CD4-positive, alpha-beta T cell (primary cell): ENCODE measurements around the gene RGL1. TPM values are rescaled to one million over a fixed set of nuclear protein-coding genes. Genes with fewer than 3 reads are reported as not detected.

Source experiments
- ATAC-seq: fragments of 200-7000 bp; cut with Tn5 transposase; one replicate; pipeline ENCODE4 v1.10.0; 2022; ENCODE audit warnings: mild to moderate bottlenecking; ENCODE audit not compliant: poor library complexity
- CTCF ChIA-PET: fragments of 350-600 bp; sonication (Branson Sonifier 250); formaldehyde crosslinking; loops from one replicate; lab custom pipeline; 2021; ENCODE audit warnings: antibody characterized with exemption, inconsistent platforms; lab: Charles Lee
- POLR2A ChIA-PET: fragments of 350-600 bp; sonication (Branson Sonifier 250); formaldehyde crosslinking; loops from one replicate; lab custom pipeline; 2021; ENCODE audit warnings: antibody characterized with exemption, inconsistent platforms; lab: Charles Lee
- DNase-seq, 14 experiments: peaks; one replicate each; pipeline ENCODE4 v3.0.0-alpha.2; 2013 to 2020; ENCODE audit warnings: mixed read lengths in 2 of 14
- H3K27ac ChIP-seq, 2 donors: one replicate each; pipeline versions ENCODE4 v1.5.1 to v1.7.0; 2013; ENCODE audit warnings: low read length in 2 of 2, low read depth in 1 of 2, mild to moderate bottlenecking in 1 of 2
- H3K27me3 ChIP-seq, 2 experiments: 1 replicate in 1 of 2; 2 replicates in 1 of 2; pipeline versions ENCODE4 v1.6.1 to v1.7.0; 2013; ENCODE audit warnings: low read length in 2 of 2, control low read depth in 1 of 2, mild to moderate bottlenecking in 1 of 2, moderate library complexity in 1 of 2; ENCODE audit not compliant: insufficient read depth in 2 of 2, control insufficient read depth in 1 of 2
- H3K36me3 ChIP-seq: one replicate; pipeline ENCODE4 v1.6.1; 2013; ENCODE audit warnings: low read length, control low read depth; ENCODE audit not compliant: insufficient read depth
- H3K4me1 ChIP-seq: one replicate; pipeline ENCODE4 v1.6.1; 2013; ENCODE audit warnings: low read length, control low read depth; ENCODE audit not compliant: insufficient read depth
- H3K4me3 ChIP-seq: one replicate; pipeline ENCODE4 v1.5.1; 2013; ENCODE audit warnings: mild to moderate bottlenecking, low read length, moderate library complexity
- H3K9me3 ChIP-seq, 2 experiments: 1 replicate in 1 of 2; 2 replicates in 1 of 2; pipeline versions ENCODE4 v1.6.1 to v1.7.0; 2013; ENCODE audit warnings: low read length in 2 of 2, mild to moderate bottlenecking in 2 of 2, control low read depth in 1 of 2, moderate library complexity in 1 of 2; ENCODE audit not compliant: control insufficient read depth in 1 of 2, insufficient read depth in 1 of 2
- H3K27ac Mint-ChIP-seq: one replicate; pipeline ENCODE4 v1.8.0; 2020; ENCODE audit warnings: mixed read lengths
- H3K27me3 Mint-ChIP-seq: one replicate; pipeline ENCODE4 v1.8.0; 2021; ENCODE audit warnings: mixed read lengths
- H3K36me3 Mint-ChIP-seq: one replicate; pipeline ENCODE4 v1.8.0; 2021; ENCODE audit warnings: low read depth, mixed read lengths
- H3K4me1 Mint-ChIP-seq: one replicate; pipeline ENCODE4 v1.8.0; 2021; ENCODE audit warnings: low read depth, mixed read lengths
- H3K4me3 Mint-ChIP-seq: one replicate; pipeline ENCODE4 v1.8.0; 2020; ENCODE audit warnings: mild to moderate bottlenecking, mixed read lengths
- H3K9me3 Mint-ChIP-seq: one replicate; pipeline ENCODE4 v1.8.0; 2020; ENCODE audit warnings: mixed read lengths
- CTCF ChIP-seq: fragments of 200-600 bp; IDR thresholded peaks from one replicate; pipeline ENCODE4 v1.8.0; 2022; ENCODE audit warnings: antibody characterized with exemption, mild to moderate bottlenecking
- intact Hi-C, 2 experiments: fragments of 100-400 bp; cut with DNase I in 1 of 2; cut with micrococcal nuclease in 1 of 2; formaldehyde crosslinking; loops; one replicate each; pipeline versions ENCODE4 v1.15.1 to v1.9.0; 2023 to 2025; cut with DNase I, micrococcal nuclease
- total RNA-seq, 174 experiments: library from RNA in 2 of 174; stranded (reverse) in 2 of 174; gene quantifications; one replicate each; pipeline ENCODE4 v1.2.3 and lab custom pipeline; 2021 to 2026

Gene RGL1
- total RNA-seq, 2 experiments from 2014 or later: 1.2 to 1.8 TPM

DNA sequence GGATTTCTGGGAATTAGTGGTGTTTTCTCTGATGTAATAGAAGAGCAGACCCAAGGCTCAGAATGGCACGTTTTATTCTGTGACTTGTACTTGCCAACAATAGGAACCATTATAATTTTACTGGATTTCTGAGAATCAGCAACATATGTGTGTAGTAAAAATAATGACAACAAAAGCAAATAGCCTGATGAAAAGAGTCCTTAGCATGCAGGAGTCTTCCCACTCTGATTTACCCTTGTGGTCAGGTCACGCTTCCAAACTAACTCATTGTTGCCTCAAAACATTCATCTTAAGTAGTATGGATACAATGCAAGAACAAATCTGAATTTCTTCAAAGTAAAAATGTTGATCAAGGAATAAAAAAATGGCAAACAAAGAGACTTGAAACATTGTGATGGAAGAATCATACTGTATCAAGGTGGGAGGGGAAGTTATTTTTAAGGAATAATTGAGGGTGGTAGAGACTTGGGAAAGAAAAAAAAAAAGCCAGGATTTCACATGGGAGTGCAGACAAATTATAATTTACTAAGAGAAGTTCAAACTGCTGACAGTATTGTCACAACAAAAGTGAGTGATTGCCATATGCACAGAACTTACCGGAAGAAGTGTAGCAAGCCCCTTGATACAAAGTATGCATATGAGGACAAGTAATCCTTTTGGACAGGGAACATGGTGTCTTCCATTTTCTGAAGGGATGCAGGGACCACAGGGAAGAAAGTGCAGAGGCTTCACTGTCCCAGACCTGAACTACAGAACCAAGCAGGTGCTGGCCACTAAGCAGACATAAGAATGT is 31.2 kb upstream of the RGL1 start:
- Mint-ChIP-seq H3K4me1 (no peaks in the 10 kb centered on the region), H3K36me3 (peaks cover 28% of the 10 kb centered on the region), H3K4me3 (no peak overlapping the region), H3K27ac (no peak overlapping the region), H3K27me3 (no peaks in the 10 kb centered on the region), H3K9me3 (peaks cover 7% of the 10 kb centered on the region)
- Histone ChIP-seq H3K9me3 (peaks cover 14 to 20% of the 10 kb centered on the region in 2 experiments), H3K27me3 (no peaks in the 10 kb centered on the region), H3K36me3 (no peaks in the 10 kb centered on the region), H3K4me1 (no peaks in the 10 kb centered on the region), H3K27ac (no peak overlapping the region), H3K4me3 (no peak overlapping the region)
- no peak for ATAC-seq
- DNase-seq: no peak
- POLR2A ChIA-PET: no interaction called here
- CTCF ChIA-PET: interaction anchor here (0.6 kb wide), 1 partner anchor 70 kb away, joined by 3 read pairs; no protein-coding TSS in a partner anchor
- intact Hi-C loops: no loop called here
- TF ChIP-seq CTCF: no peak

GRCh38 chr1:183774938-183775337 is 30.0 kb upstream of the RGL1 start:
- ATAC-seq (no peak), DNase-seq (no peak)
- Histone ChIP-seq H3K36me3 (no peaks in the 10 kb centered on the region), H3K27me3 (no peaks in the 10 kb centered on the region), H3K27ac (no peak overlapping the region), H3K4me3 (no peak overlapping the region), H3K4me1 (no peaks in the 10 kb centered on the region), H3K9me3 (peaks cover 14 to 20% of the 10 kb centered on the region in 2 experiments)
- Mint-ChIP-seq H3K27ac (no peak overlapping the region), H3K27me3 (no peaks in the 10 kb centered on the region), H3K9me3 (peaks cover 7% of the 10 kb centered on the region), H3K4me1 (no peaks in the 10 kb centered on the region), H3K4me3 (no peak overlapping the region), H3K36me3 (peaks cover 18% of the 10 kb centered on the region)
- CTCF ChIA-PET: no interaction called here
- intact Hi-C loops: no loop called here
- no peak for TF ChIP-seq CTCF
- POLR2A ChIA-PET: no interaction called here

- H3K4me3 ChIP-seq: no peak overlapping the region
- H3K4me3 Mint-ChIP-seq: no peak overlapping the region
- CTCF ChIA-PET: no interaction called here
Observed at GRCh38 chr1:183776731-183777130, 28.2 kb upstream of the RGL1 start.

More at GRCh38 chr1:183776731-183777130, 28.2 kb upstream of the RGL1 start:
- DNase-seq (no peak), ATAC-seq (no peak)
- H3K9me3 Mint-ChIP-seq: peaks cover 7% of the 10 kb centered on the region
- intact Hi-C loops: no loop called here
- TF ChIP-seq CTCF: no peak
- peaks cover 12% of the 10 kb centered on the region for H3K36me3 Mint-ChIP-seq
- Histone ChIP-seq H3K4me1 (no peaks in the 10 kb centered on the region), H3K27ac (no peak overlapping the region), H3K27me3 (no peaks in the 10 kb centered on the region), H3K36me3 (no peaks in the 10 kb centered on the region), H3K9me3 (peaks cover 10 to 11% of the 10 kb centered on the region in 2 experiments)
- POLR2A ChIA-PET: no interaction called here
- H3K27me3 Mint-ChIP-seq: no peaks in the 10 kb centered on the region
- no peaks in the 10 kb centered on the region for H3K4me1 Mint-ChIP-seq
- H3K27ac Mint-ChIP-seq: no peak overlapping the region
